Lung (tissue), 12 donors: ENCODE data around the gene SLC40A1. TPM values are rescaled to one million over a fixed set of nuclear protein-coding genes. Genes with fewer than 3 reads are reported as not detected.

ENCODE experiments used
- ATAC-seq: fragments of 200-7000 bp; cut with Tn5 transposase; one replicate; pipeline ENCODE4 v1.9.1; 2020; ENCODE audit warnings: moderate number of reproducible peaks; ENCODE audit not compliant: insufficient read depth, low FRiP score
- DNase-seq, 3 donors: peaks; one replicate each; pipeline ENCODE4 v3.0.0-alpha.2; 2013 to 2017
- H3K27ac ChIP-seq, 2 donors: one replicate each; pipeline ENCODE4 v1.5.1; 2013; ENCODE audit warnings: mild to moderate bottlenecking in 2 of 2, moderate library complexity in 2 of 2, control low read depth in 1 of 2, inconsistent platforms in 1 of 2, low read depth in 1 of 2, low read length in 1 of 2
- H3K27me3 ChIP-seq, 3 donors: one replicate each; pipeline ENCODE4 v1.5.1; 2013; ENCODE audit warnings: low read length in 2 of 3; ENCODE audit not compliant: control insufficient read depth in 3 of 3, insufficient read depth in 3 of 3
- H3K36me3 ChIP-seq, 4 donors: one replicate each; pipeline ENCODE4 v1.5.1; 2013; ENCODE audit warnings: low read length in 4 of 4, mild to moderate bottlenecking in 1 of 4, moderate library complexity in 1 of 4; ENCODE audit not compliant: control insufficient read depth in 4 of 4, insufficient read depth in 4 of 4
- H3K4me1 ChIP-seq, 5 donors: one replicate each; pipeline ENCODE4 v1.5.1; 2013; ENCODE audit warnings: low read length in 5 of 5, mild to moderate bottlenecking in 2 of 5, moderate library complexity in 1 of 5; ENCODE audit not compliant: control insufficient read depth in 5 of 5, insufficient read depth in 5 of 5
- H3K4me3 ChIP-seq: one replicate; pipeline ENCODE4 v1.5.1; 2013; ENCODE audit warnings: mild to moderate bottlenecking, control low read depth, moderate library complexity
- H3K9ac ChIP-seq, 2 donors: one replicate each; pipeline ENCODE4 v1.5.1; 2013; ENCODE audit warnings: low read length in 2 of 2, control low read depth in 1 of 2; ENCODE audit not compliant: insufficient read depth in 1 of 2
- H3K9me3 ChIP-seq, 4 donors: one replicate each; pipeline ENCODE4 v1.5.1; 2013; ENCODE audit warnings: low read length in 3 of 4, mild to moderate bottlenecking in 1 of 4, moderate library complexity in 1 of 4; ENCODE audit not compliant: control insufficient read depth in 4 of 4, insufficient read depth in 3 of 4
- WGBS, 2 donors: extraction: QIAGEN DNeasy Blood & Tissue Kit; methylation state at CpG; one replicate each; pipeline ENCODE4 v1.1.7; 2013; 5-methylcytosine and 5-hydroxymethylcytosine counted together
- polyA plus RNA-seq, 2 donors: library from polyadenylated mRNA; stranded (reverse); fragments of 200-250 nt; gene quantifications; one replicate each; pipeline ENCODE4 v1.2.1, GENCODE V29; 2013
- total RNA-seq, 2 donors: library from RNA; depleted of rRNA in 1 of 2; stranded (reverse); fragments of >200 nt in 1 of 2; gene quantifications; one replicate each; pipeline ENCODE4 v1.2.1, GENCODE V29; 2014 to 2021
- TF ChIP-seq, protein P1 (sequence below): IDR thresholded peaks from 2 replicates; pipeline ENCODE4 v1.5.1; 2012; ENCODE audit warnings: mild to moderate bottlenecking; ENCODE audit errors: control extremely low read depth, extremely low read depth
- donor health status: control.
- donor health status: control.
- donor health status: Bipolar disorder and iron deficiency.
- donor health status: healthy.
- donor health status: DM: yes; HTN: yes; CAD: no.

The SLC40A1 gene
- total and polyA plus RNA-seq, 4 donors, result 50.2 to 553 (median 75.8) TPM

- 74 to 86% methylated on average over 5 of the region's 5 CpGs for WGBS, 2 donors
- ATAC-seq, result no peak
Measured at GRCh38 chr2:189541591-189541990, 39.0 kb downstream of the SLC40A1 start.

DNA sequence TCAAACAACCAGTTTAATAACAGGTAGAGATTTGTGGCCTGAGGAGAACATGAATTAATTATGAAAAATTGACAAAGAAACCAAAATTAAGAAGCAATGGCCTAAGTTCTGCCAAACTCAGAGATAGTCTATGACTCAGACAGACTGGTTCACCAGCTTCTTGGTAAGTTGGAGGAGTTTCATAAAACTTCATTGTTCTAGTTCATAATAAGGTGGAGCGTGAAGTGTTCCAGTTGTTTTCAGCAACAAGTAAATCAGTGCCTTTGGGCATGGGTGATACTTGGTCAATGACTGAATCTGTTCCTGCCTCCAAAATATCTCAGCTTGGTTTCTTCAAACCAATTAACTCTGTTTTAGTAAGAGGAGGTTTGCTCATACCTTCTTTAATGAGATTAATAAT, 40.0 kb downstream of the SLC40A1 start:
- TF ChIP-seq, protein P1, sequence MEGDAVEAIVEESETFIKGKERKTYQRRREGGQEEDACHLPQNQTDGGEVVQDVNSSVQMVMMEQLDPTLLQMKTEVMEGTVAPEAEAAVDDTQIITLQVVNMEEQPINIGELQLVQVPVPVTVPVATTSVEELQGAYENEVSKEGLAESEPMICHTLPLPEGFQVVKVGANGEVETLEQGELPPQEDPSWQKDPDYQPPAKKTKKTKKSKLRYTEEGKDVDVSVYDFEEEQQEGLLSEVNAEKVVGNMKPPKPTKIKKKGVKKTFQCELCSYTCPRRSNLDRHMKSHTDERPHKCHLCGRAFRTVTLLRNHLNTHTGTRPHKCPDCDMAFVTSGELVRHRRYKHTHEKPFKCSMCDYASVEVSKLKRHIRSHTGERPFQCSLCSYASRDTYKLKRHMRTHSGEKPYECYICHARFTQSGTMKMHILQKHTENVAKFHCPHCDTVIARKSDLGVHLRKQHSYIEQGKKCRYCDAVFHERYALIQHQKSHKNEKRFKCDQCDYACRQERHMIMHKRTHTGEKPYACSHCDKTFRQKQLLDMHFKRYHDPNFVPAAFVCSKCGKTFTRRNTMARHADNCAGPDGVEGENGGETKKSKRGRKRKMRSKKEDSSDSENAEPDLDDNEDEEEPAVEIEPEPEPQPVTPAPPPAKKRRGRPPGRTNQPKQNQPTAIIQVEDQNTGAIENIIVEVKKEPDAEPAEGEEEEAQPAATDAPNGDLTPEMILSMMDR, result no peak
- DNase-seq, result no peak
- Histone ChIP-seq H3K36me3 (no peaks in the 10 kb centered on the region), H3K4me1 (peaks cover 0 to 9% (median 1%) of the 10 kb centered on the region in 5 donors), H3K27ac (no peak overlapping the region), H3K9me3 (no peaks in the 10 kb centered on the region), H3K9ac (no peak overlapping the region), H3K27me3 (no peaks in the 10 kb centered on the region), H3K4me3 (no peak overlapping the region)
- 91 to 96% methylated on average over 1 of the region's 1 CpG for WGBS, 2 donors
- no peak for ATAC-seq

More at GRCh38 chr2:189541591-189541990, 39.0 kb downstream of the SLC40A1 start:
- H3K4me3 ChIP-seq, result no peak overlapping the region
- H3K27ac ChIP-seq, result no peak overlapping the region
- TF ChIP-seq, protein P1, result no peak
- no peak for DNase-seq
- no peaks in the 10 kb centered on the region for H3K9me3 ChIP-seq
- no peak overlapping the region for H3K9ac ChIP-seq
- no peaks in the 10 kb centered on the region for H3K27me3 ChIP-seq
- H3K4me1 ChIP-seq, result peaks cover 0 to 9% (median 3%) of the 10 kb centered on the region in 5 donors
- no peaks in the 10 kb centered on the region for H3K36me3 ChIP-seq

- ATAC-seq, result no peak
- WGBS, 2 donors, result 50 to 91% methylated on average over 1 of the region's 1 CpG
- Histone ChIP-seq H3K4me3 (no peak overlapping the region), H3K9me3 (no peaks in the 10 kb centered on the region), H3K9ac (no peak overlapping the region), H3K36me3 (no peaks in the 10 kb centered on the region), H3K4me1 (peaks cover 0 to 12% (median 0%) of the 10 kb centered on the region in 5 donors), H3K27me3 (no peaks in the 10 kb centered on the region), H3K27ac (no peak overlapping the region)
- no peak for DNase-seq
- TF ChIP-seq, protein P1, result no peak
Measured at GRCh38 chr2:189538402-189538801, 42.2 kb downstream of the SLC40A1 start.

DNA sequence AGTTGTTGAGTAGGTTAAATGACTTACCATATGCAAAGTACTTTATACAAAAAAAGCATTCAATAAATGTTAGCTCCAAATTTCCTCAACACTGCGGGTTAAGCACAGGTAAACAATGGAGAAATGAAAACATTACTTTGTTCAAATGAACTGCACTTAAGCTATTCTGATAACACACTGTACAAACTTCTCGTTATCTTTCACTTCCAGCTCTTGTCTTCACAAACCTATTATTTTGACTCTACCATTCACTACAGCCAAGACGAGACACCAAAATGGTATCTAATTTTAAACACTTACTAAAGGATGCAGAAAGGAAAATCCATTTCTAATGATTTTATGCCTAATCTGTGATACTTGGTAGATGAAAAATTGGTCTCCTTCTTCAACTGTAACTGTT, 43.8 kb downstream of the SLC40A1 start:
- 69 to 82% methylated on average over 3 of the region's 3 CpGs for WGBS, 2 donors
- TF ChIP-seq, protein P1, result no peak
- no peaks in the 10 kb centered on the region for H3K36me3 ChIP-seq
- H3K27ac ChIP-seq, result no peak overlapping the region
- H3K9ac ChIP-seq, result no peak overlapping the region
- no peak overlapping the region for H3K4me3 ChIP-seq
- H3K9me3 ChIP-seq, result no peaks in the 10 kb centered on the region
- H3K27me3 ChIP-seq, result no peaks in the 10 kb centered on the region
- no peak for DNase-seq
- ATAC-seq, result no peak
- H3K4me1 ChIP-seq, result peaks cover 0 to 14% (median 0%) of the 10 kb centered on the region in 5 donors
